Ammon's horn (tissue), 1 donor: ENCODE results near the gene MUC5AC.
"Not testable (repeated sequence)": the region's sequence is repeated elsewhere in the genome, so short reads cannot be mapped to it uniquely, and the experiment has no call there.

Experiments used
- DNase-seq: peaks from one replicate; pipeline ENCODE4 v3.0.0-alpha.2; 2016; ENCODE audit warnings: low spot score

Gene MUC5AC

DNA sequence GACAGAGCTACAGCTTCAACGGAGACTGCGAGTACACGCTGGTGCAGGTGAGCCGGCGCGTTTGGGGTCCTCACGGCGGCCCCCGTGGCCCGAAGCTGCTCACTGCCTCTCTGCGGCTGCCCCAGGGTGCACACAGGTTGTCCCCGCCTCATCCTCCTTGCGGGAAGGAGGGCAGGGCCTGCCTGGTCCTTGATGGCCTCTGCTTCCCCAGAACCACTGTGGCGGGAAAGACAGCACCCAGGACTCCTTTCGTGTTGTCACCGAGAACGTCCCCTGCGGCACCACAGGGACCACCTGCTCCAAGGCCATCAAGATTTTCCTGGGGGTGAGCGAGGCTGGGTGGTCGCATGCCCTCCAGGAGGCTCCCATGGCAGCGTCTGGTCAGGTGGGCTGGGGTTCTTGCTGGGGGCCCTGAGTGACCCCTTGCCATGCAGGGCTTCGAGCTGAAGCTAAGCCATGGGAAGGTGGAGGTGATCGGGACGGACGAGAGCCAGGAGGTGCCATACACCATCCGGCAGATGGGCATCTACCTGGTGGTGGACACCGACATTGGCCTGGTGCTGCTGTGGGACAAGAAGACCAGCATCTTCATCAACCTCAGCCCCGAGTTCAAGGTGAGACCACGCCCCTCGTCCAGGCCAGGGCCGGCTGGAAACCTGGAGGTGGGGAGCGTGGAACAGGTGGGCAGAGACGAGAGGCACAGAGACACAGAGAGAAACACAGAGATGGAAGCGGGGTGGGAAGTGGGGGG is 19.4 kb downstream of the MUC5AC start:
- no peak for DNase-seq

DNA sequence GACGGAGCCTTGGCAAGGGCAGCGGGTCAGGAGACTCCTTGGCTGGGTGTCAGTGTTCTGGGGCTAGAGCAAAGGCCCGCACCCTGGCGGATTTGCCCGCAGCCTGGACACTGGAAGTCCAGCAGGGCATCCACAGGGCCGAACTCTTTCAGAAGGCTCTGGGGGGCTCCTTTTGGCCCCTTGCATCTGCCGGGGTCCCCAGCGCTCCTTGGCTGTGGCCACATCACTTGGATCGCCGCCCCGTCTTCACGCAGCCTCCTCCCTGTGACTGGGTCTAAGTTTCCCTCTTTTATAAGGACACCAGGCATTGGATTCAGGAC is 20.0 kb downstream of the MUC5AC start:
- no peak for DNase-seq

- DNase-seq = no peak
Observed at GRCh38 chr11:1178201-1178885, 20.6 kb downstream of the MUC5AC start.

GRCh38 chr11:1178906-1179305 is 21.2 kb downstream of the MUC5AC start:
- no peak for DNase-seq

- no peak for DNase-seq
Observed at GRCh38 chr11:1179641-1180040, 21.9 kb downstream of the MUC5AC start.

DNA sequence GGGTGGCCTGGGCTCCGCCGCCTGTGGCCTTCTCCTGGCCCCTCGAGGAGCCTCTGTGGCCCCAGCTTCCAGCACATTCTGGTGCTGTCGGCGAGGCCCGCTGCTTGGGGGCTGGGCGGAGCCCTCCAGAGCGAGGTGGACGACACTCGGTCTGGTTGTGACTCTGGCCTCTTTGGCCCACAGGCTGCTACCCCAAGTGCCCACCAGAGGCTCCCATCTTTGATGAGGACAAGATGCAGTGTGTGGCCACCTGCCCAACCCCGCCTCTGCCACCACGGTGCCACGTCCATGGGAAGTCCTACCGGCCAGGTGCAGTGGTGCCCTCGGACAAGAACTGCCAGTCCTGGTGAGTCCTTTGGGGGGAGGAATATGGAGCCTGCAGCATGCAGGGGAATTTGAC is 22.4 kb downstream of the MUC5AC start:
- DNase-seq = no peak

DNA sequence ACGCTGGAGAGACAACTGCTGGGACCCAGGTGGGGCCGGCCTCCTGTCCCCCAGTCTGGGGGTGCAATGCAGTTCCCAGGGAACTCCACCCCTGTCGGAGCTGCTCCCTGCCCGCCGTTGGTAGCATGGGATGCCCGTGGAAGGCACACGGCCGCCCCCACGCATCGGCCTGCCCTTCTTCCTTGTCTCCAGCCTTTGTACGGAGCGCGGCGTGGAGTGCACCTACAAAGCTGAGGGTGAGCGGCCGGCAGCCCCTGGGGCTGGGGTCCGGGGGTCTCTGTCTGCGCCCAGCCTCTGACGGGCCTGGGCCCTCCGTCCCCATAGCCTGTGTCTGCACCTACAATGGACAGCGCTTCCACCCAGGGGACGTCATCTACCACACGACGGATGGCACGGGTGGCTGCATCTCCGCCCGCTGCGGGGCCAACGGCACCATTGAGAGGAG is 23.2 kb downstream of the MUC5AC start:
- no peak for DNase-seq

DNA sequence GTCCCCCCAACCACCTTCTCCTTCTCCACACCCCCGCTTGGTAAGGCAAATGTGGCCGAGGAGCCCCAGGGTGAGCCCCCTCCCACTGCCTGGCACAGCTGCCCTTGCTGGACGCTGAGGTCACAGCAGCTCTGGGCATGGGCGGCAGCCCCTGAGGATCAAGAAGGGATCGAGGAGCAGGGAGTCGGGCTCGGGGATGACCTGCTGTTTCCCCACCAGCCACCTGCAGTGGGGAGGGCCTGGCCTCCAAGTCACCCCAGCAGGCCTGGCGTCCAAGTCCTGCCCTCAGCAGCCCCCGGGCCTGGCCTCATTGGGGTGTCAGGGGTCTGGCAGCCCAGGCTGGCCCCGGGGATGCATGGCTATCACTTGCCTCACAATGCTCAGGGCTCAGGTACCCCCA is 23.7 kb downstream of the MUC5AC start:
- DNase-seq = no peak

GRCh38 chr11:1181853-1182535 is 24.2 kb downstream of the MUC5AC start:
- no peak for DNase-seq

DNA sequence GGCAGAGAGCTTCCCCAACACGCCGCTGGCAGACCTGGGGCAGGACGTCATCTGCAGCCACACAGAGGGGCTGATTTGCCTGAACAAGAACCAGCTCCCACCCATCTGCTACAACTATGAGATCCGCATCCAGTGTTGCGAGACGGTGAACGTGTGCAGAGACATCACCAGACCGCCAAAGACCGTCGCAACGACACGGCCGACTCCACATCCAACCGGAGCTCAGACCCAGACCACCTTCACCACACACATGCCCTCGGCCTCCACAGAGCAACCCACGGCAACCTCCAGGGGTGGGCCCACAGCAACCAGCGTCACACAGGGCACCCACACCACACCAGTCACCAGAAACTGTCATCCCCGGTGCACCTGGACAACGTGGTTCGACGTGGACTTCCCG is 26.4 kb downstream of the MUC5AC start:
- DNase-seq = not testable (repeated sequence)

DNA sequence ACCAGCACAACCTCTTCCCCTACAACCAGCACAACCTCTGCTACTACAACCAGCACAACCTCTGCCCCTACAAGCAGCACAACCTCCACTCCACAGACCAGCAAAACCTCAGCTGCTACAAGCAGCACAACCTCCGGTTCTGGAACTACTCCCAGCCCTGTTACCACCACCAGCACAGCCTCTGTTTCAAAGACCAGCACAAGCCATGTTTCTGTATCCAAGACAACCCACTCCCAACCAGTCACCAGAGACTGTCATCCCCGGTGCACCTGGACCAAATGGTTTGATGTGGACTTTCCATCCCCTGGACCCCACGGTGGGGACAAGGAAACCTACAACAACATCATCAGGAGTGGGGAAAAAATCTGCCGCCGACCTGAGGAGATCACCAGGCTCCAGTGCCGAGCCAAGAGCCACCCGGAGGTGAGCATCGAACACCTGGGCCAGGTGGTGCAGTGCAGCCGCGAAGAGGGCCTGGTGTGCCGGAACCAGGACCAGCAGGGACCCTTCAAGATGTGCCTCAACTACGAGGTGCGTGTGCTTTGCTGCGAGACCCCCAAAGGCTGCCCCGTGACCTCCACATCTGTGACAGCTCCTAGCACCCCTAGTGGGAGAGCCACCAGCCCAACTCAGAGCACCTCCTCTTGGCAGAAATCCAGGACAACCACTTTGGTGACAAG is 30.8 kb downstream of the MUC5AC start:
- not testable (repeated sequence) for DNase-seq

DNA sequence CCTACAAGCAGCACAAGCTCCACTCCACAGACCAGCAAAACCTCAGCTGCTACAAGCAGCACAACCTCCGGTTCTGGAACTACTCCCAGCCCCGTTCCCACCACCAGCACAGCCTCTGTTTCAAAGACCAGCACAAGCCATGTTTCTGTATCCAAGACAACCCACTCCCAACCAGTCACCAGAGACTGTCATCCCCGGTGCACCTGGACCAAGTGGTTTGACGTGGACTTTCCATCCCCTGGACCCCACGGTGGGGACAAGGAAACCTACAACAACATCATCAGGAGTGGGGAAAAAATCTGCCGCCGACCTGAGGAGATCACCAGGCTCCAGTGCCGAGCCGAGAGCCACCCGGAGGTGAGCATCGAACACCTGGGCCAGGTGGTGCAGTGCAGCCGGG is 32.1 kb downstream of the MUC5AC start:
- DNase-seq = not testable (repeated sequence)

GRCh38 chr11:1191786-1192470 is 34.2 kb downstream of the MUC5AC start:
- not testable (repeated sequence) for DNase-seq

DNA sequence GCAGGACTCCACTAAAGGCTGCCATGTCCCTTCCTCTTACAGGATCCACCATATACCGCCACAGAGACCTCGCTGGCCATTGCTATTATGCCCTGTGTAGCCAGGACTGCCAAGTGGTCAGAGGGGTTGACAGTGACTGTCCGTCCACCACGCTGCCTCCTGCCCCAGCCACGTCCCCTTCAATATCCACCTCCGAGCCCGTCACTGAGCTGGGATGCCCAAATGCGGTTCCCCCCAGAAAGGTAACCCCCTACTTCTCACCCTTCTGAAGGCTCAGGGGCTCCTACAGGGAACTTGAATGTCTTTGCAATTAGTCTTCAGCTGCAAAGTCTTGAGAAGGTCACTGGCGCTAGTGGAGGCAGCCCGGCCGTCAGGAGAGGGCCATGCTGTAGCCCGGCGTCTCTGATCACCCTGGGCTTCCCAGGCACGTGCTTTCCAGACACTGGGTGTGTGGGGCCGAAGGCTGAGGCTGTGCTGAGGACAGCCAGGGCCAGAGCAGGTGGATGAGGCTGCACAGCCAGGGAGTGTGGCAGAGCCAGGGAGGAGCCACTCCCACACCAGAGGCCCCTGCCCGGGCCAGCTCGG is 35.1 kb downstream of the MUC5AC start:
- no peak for DNase-seq

GRCh38 chr11:1193326-1194230 is 35.8 kb downstream of the MUC5AC start:
- DNase-seq = no peak

DNA sequence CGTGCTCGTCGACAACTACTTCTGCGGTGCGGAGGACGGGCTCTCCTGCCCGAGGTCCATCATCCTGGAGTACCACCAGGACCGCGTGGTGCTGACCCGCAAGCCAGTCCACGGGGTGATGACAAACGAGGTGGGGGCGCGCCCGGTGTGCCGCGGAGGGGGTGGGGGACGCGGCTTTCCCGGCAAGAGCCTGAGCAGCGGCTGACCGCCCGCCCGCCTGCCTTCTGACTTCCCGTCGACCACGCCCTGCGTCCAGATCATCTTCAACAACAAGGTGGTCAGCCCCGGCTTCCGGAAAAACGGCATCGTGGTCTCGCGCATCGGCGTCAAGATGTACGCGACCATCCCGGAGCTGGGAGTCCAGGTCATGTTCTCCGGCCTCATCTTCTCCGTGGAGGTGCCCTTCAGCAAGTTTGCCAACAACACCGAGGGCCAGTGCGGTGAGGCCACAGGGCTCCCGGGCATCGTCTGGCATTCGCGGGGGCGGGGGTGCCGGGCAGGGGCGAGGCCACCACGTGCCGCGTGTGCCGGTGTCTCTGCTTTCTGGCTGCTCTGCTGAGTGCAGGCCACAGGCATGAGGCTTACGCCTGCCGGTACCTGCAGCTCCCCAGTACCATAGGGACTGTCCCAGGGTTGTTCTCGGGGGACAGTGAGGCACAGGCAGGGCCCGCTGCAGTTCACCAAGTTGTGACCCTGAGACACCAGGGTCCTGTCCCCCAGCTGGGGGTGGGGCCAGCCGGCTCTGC is 36.7 kb downstream of the MUC5AC start:
- DNase-seq = no peak

GRCh38 chr11:1194977-1195681 is 37.4 kb downstream of the MUC5AC start:
- DNase-seq = no peak

GRCh38 chr11:1195682-1196515 is 38.1 kb downstream of the MUC5AC start:
- DNase-seq = no peak
